Aorta (tissue), 5 donors: ENCODE results near the gene IL1RAPL1. TPM values are rescaled to one million over a fixed set of nuclear protein-coding genes. Genes with fewer than 3 reads are reported as not detected.

Source experiments
- ATAC-seq: fragments of 200-7000 bp; cut with Tn5 transposase; one replicate; pipeline ENCODE4 v1.9.1; 2022; ENCODE audit warnings: moderate library complexity; ENCODE audit not compliant: low FRiP score
- DNase-seq, 2 donors: peaks; one replicate each; pipeline ENCODE4 v3.0.0-alpha.2; 2020
- H3K27ac ChIP-seq, 2 donors: one replicate each; pipeline ENCODE4 v1.5.1; 2013; ENCODE audit warnings: low read length in 2 of 2, mild to moderate bottlenecking in 2 of 2, moderate library complexity in 2 of 2, control low read depth in 1 of 2, inconsistent platforms in 1 of 2, low read depth in 1 of 2
- H3K27me3 ChIP-seq, 2 donors: one replicate each; pipeline ENCODE4 v1.6.1; 2013; ENCODE audit warnings: control low read depth in 1 of 2, low read length in 1 of 2, mild to moderate bottlenecking in 1 of 2, moderate library complexity in 1 of 2; ENCODE audit not compliant: insufficient read depth in 2 of 2, control insufficient read depth in 1 of 2
- H3K36me3 ChIP-seq, 2 donors: one replicate each; pipeline ENCODE4 v1.6.1; 2013; ENCODE audit warnings: control low read depth in 1 of 2, low read length in 1 of 2, mild to moderate bottlenecking in 1 of 2; ENCODE audit not compliant: insufficient read depth in 2 of 2, control insufficient read depth in 1 of 2
- H3K4me1 ChIP-seq, 2 donors: one replicate each; pipeline ENCODE4 v1.6.1; 2013; ENCODE audit warnings: low read length in 2 of 2, control low read depth in 1 of 2, mild to moderate bottlenecking in 1 of 2, moderate library complexity in 1 of 2; ENCODE audit not compliant: insufficient read depth in 2 of 2, control insufficient read depth in 1 of 2
- H3K4me3 ChIP-seq, 2 donors: one replicate each; pipeline ENCODE4 v1.5.1; 2013; ENCODE audit warnings: low read length in 2 of 2, control low read depth in 1 of 2, mild to moderate bottlenecking in 1 of 2
- H3K9me3 ChIP-seq: one replicate; pipeline ENCODE4 v1.6.1; 2013; ENCODE audit warnings: mild to moderate bottlenecking, low read length; ENCODE audit not compliant: control insufficient read depth
- WGBS, 2 donors: extraction: QIAGEN DNeasy Blood & Tissue Kit; methylation state at CpG; one replicate each; pipeline ENCODE4 v1.1.7; 2013; 5-methylcytosine and 5-hydroxymethylcytosine counted together
- intact Hi-C, 2 donors: fragments of 100-400 bp; cut with DNase I; formaldehyde crosslinking; loops; one replicate each; pipeline versions ENCODE4 v1.14.2 to v1.15.0; 2022
- polyA plus RNA-seq, 2 donors: library from polyadenylated mRNA; stranded (reverse); fragments of 200-250 nt; gene quantifications; one replicate each; pipeline ENCODE4 v1.2.3, GENCODE V29; 2013
- total RNA-seq, 2 donors: library from RNA; stranded (reverse); fragmentation: NEBNext Ultra II Directional; extraction: Animal tissue kit (Norgen Biotek cat#: 25700); gene quantifications; one replicate each; pipeline ENCODE4 v1.2.1, GENCODE V29; 2021
- donor health status: healthy with polysubstance abuse.
- donor health status: Bipolar disorder and iron deficiency.
- donor health status: DM: no; HTN: no; CAD: no.
- donor health status: DM: no; HTN: no; CAD: no.
- donor health status: DM: yes; HTN: yes; CAD: no.

IL1RAPL1 gene
- total and polyA plus RNA-seq, 4 donors, result 0.24 to 0.26 TPM; not detected in 2

- WGBS, 2 donors, result 70 to 76% methylated on average over 4 of the region's 4 CpGs
- no peaks in the 10 kb centered on the region for H3K36me3 ChIP-seq
- no peaks in the 10 kb centered on the region for H3K4me1 ChIP-seq
- H3K27me3 ChIP-seq, result no peaks in the 10 kb centered on the region
- DNase-seq (no peak), ATAC-seq (no peak)
- H3K9me3 ChIP-seq, result no peaks in the 10 kb centered on the region
- H3K4me3 ChIP-seq, result no peak overlapping the region
- intact Hi-C loops, result no loop called here
- no peak overlapping the region for H3K27ac ChIP-seq
Observed at GRCh38 chrX:29435396-29435795, 848.1 kb downstream of the IL1RAPL1 start.

GRCh38 chrX:29447867-29448266 is 860.6 kb downstream of the IL1RAPL1 start:
- Histone ChIP-seq H3K27me3 (no peaks in the 10 kb centered on the region), H3K4me1 (no peaks in the 10 kb centered on the region), H3K4me3 (no peak overlapping the region), H3K27ac (no peak overlapping the region), H3K9me3 (no peaks in the 10 kb centered on the region), H3K36me3 (no peaks in the 10 kb centered on the region)
- WGBS, 2 donors, result 43 to 48% methylated on average over 2 of the region's 2 CpGs
- no peak for DNase-seq
- intact Hi-C loops, result no loop called here
- ATAC-seq, result no peak

- 67 to 89% methylated on average over 5 of the region's 5 CpGs for WGBS, 2 donors
- H3K9me3 ChIP-seq, result no peaks in the 10 kb centered on the region
- intact Hi-C loops, result no loop called here
- H3K27me3 ChIP-seq, result no peaks in the 10 kb centered on the region
- ATAC-seq, result no peak
- H3K27ac ChIP-seq, result no peak overlapping the region
- no peaks in the 10 kb centered on the region for H3K36me3 ChIP-seq
- H3K4me3 ChIP-seq, result no peak overlapping the region
- DNase-seq, result no peak
- H3K4me1 ChIP-seq, result no peaks in the 10 kb centered on the region
Observed at GRCh38 chrX:29453333-29453732, 866.1 kb downstream of the IL1RAPL1 start.

GRCh38 chrX:29455702-29456101 is 868.5 kb downstream of the IL1RAPL1 start:
- Histone ChIP-seq H3K36me3 (no peaks in the 10 kb centered on the region), H3K4me3 (no peak overlapping the region), H3K9me3 (no peaks in the 10 kb centered on the region), H3K27me3 (no peaks in the 10 kb centered on the region), H3K27ac (no peak overlapping the region), H3K4me1 (no peaks in the 10 kb centered on the region)
- DNase-seq (no peak), ATAC-seq (no peak)
- intact Hi-C loops, result no loop called here
- WGBS, 2 donors, result 55 to 86% methylated on average over 3 of the region's 3 CpGs

GRCh38 chrX:29461039-29461438 is 873.8 kb downstream of the IL1RAPL1 start:
- 88 to 94% methylated on average over 2 of the region's 2 CpGs for WGBS, 2 donors
- H3K27ac ChIP-seq, result no peak overlapping the region
- DNase-seq (no peak), ATAC-seq (no peak)
- H3K27me3 ChIP-seq, result no peaks in the 10 kb centered on the region
- no peaks in the 10 kb centered on the region for H3K4me1 ChIP-seq
- H3K4me3 ChIP-seq, result no peak overlapping the region
- H3K36me3 ChIP-seq, result no peaks in the 10 kb centered on the region
- intact Hi-C loops, result no loop called here
- H3K9me3 ChIP-seq, result no peaks in the 10 kb centered on the region

- Histone ChIP-seq H3K36me3 (no peaks in the 10 kb centered on the region), H3K9me3 (no peaks in the 10 kb centered on the region), H3K27me3 (no peaks in the 10 kb centered on the region), H3K4me3 (no peak overlapping the region), H3K27ac (no peak overlapping the region), H3K4me1 (no peaks in the 10 kb centered on the region)
- ATAC-seq (no peak), DNase-seq (no peak)
- 13 to 19% methylated on average over 2 of the region's 2 CpGs for WGBS, 2 donors
- intact Hi-C loops, result no loop called here
Observed at GRCh38 chrX:29466456-29466855, 879.2 kb downstream of the IL1RAPL1 start.

GRCh38 chrX:29468911-29469494 is 881.8 kb downstream of the IL1RAPL1 start:
- DNase-seq, result no peak
- intact Hi-C loops, result no loop called here
- no peaks in the 10 kb centered on the region for H3K27me3 ChIP-seq
- H3K36me3 ChIP-seq, result no peaks in the 10 kb centered on the region
- 44 to 64% methylated on average over 4 of the region's 4 CpGs for WGBS, 2 donors
- H3K27ac ChIP-seq, result no peak overlapping the region
- no peak overlapping the region for H3K4me3 ChIP-seq
- no peak for ATAC-seq
- H3K4me1 ChIP-seq, result no peaks in the 10 kb centered on the region
- H3K9me3 ChIP-seq, result no peaks in the 10 kb centered on the region

GRCh38 chrX:29470030-29470429 is 882.8 kb downstream of the IL1RAPL1 start:
- Histone ChIP-seq H3K4me3 (no peak overlapping the region), H3K4me1 (no peaks in the 10 kb centered on the region), H3K36me3 (no peaks in the 10 kb centered on the region), H3K9me3 (no peaks in the 10 kb centered on the region), H3K27ac (no peak overlapping the region), H3K27me3 (no peaks in the 10 kb centered on the region)
- DNase-seq (no peak), ATAC-seq (no peak)
- intact Hi-C loops, result no loop called here
- WGBS, 2 donors, result 81 to 89% methylated on average over 1 of the region's 1 CpG

GRCh38 chrX:29471829-29472228 is 884.6 kb downstream of the IL1RAPL1 start:
- Histone ChIP-seq H3K9me3 (no peaks in the 10 kb centered on the region), H3K36me3 (no peaks in the 10 kb centered on the region), H3K27ac (no peak overlapping the region), H3K4me1 (no peaks in the 10 kb centered on the region), H3K27me3 (no peaks in the 10 kb centered on the region), H3K4me3 (no peak overlapping the region)
- ATAC-seq (no peak), DNase-seq (no peak)
- intact Hi-C loops, result no loop called here
